Coronary artery (tissue), 2 donors: ENCODE measurements around the gene CCDC102B.

Experiments used
- DNase-seq: peaks from one replicate; pipeline ENCODE4 v3.0.0-alpha.2; 2017; ENCODE audit warnings: low spot score
- H3K27ac ChIP-seq, 2 donors: fragments of 200-600 bp; sonication (generic); one replicate each; pipeline ENCODE4 v1.5.1; 2016 to 2019
- H3K4me3 ChIP-seq: fragments of 200-600 bp; sonication (generic); 2 replicates; pipeline ENCODE4 v1.5.1; 2016; ENCODE audit warnings: mild to moderate bottlenecking, moderate library complexity
- TF ChIP-seq, protein P1 (sequence below): fragments of 200-600 bp; sonication (generic); IDR thresholded peaks from one replicate; pipeline ENCODE4 v1.5.1; 2019; ENCODE audit warnings: antibody characterized with exemption

CCDC102B gene

DNA sequence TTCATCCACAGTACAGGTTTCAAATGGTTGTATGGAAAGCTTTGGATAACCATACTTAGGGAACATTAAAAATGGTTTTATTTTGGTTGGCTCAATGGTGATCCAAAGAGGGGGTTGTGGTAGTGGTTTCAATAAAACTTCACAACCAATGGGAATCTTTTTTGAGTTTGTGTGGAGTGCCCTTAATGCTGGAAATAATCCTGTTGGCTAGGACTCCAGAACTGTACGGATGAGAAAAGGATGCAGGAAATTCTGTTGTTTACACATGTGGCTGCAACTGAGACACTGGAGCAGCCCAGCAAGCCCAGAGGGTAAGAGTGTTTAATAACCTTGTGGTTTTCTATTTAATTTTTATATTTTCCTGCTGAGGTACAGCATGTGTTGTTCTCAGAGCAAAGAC, at the start of gene CCDC102B:
Gene CCDC102B, plus strand, starts transcription at position 210 of the 400 bp plus-strand sequence. CDS start 38,684 bp downstream, outside the sequence.
- no peak within 1 kb of the TSS for H3K27ac ChIP-seq

GRCh38 chr18:68757126-68757525, 40.8 kb upstream of the CCDC102B start:
- H3K4me3 ChIP-seq, result no peak overlapping the region
- TF ChIP-seq, protein P1, sequence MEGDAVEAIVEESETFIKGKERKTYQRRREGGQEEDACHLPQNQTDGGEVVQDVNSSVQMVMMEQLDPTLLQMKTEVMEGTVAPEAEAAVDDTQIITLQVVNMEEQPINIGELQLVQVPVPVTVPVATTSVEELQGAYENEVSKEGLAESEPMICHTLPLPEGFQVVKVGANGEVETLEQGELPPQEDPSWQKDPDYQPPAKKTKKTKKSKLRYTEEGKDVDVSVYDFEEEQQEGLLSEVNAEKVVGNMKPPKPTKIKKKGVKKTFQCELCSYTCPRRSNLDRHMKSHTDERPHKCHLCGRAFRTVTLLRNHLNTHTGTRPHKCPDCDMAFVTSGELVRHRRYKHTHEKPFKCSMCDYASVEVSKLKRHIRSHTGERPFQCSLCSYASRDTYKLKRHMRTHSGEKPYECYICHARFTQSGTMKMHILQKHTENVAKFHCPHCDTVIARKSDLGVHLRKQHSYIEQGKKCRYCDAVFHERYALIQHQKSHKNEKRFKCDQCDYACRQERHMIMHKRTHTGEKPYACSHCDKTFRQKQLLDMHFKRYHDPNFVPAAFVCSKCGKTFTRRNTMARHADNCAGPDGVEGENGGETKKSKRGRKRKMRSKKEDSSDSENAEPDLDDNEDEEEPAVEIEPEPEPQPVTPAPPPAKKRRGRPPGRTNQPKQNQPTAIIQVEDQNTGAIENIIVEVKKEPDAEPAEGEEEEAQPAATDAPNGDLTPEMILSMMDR, result no peak
- no peak overlapping the region for H3K27ac ChIP-seq
- DNase-seq, result no peak

More for the DNA sequence above, at the start of gene CCDC102B:
- peak within 1 kb of the TSS; percentile 25 for H3K4me3 ChIP-seq
- TF ChIP-seq, protein P1, result no peak
- no peak for DNase-seq

- no peak overlapping the region for H3K4me3 ChIP-seq
- no peak for DNase-seq
- H3K27ac ChIP-seq, result no peak overlapping the region
- TF ChIP-seq, protein P1, result no peak
Measured at GRCh38 chr18:68759308-68759707, 38.6 kb upstream of the CCDC102B start.

- TF ChIP-seq, protein P1, result no peak
- no peak for DNase-seq
- Histone ChIP-seq H3K27ac (no peak overlapping the region), H3K4me3 (no peak overlapping the region)
Measured at GRCh38 chr18:68763083-68763482, 34.8 kb upstream of the CCDC102B start.

DNA sequence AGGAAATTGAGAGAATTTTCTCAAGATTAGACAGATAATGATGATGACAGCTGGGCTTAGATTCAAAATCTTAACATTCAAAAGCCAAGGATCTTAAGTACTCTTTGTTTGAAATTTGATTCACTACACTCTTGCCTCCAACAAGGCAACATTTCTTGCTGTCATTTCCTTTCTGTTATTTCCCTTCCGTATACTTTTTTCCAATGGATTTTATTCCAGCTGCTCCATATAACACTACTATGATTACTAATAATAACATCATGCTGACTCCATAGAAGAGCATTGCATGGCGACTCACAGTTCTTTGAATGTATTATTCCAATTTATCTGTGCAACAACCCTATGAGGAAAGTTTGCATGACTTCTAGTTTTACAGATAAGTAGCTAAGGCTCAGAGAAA, 33.9 kb upstream of the CCDC102B start:
- Histone ChIP-seq H3K4me3 (no peak overlapping the region), H3K27ac (no peak overlapping the region)
- TF ChIP-seq, protein P1, result no peak
- no peak for DNase-seq

- DNase-seq, result no peak
- Histone ChIP-seq H3K27ac (no peak overlapping the region), H3K4me3 (no peak overlapping the region)
- TF ChIP-seq, protein P1, result no peak
Measured at GRCh38 chr18:68766433-68766832, 31.4 kb upstream of the CCDC102B start.

DNA sequence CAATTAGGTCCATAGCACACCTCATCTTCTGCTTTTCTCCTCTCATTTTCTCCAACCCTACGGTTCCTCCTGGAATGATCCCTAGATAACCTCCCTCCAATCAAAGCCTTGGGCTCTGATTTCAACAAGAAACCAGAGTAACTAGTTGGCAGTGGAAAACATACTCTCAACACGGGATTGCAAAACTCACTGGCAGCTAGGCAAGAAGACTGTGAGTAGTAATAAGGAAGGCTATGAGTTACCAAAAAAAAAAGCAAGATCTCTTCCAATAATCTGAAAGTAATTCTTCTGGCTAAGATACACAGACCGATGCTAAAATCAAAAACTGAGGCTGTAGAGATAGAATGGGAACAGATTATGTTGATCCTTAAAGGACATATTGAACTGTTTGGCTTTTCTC, 28.4 kb upstream of the CCDC102B start:
- TF ChIP-seq, protein P1, result no peak
- H3K27ac ChIP-seq, result peak overlapping the region in 1 of 2 donors; percentile 1
- DNase-seq, result no peak

More for the DNA sequence above, 28.4 kb upstream of the CCDC102B start:
- H3K4me3 ChIP-seq, result no peak overlapping the region
